Endothelial cell of umbilical vein (primary cell): ENCODE measurements around the gene CALU. TPM values are rescaled to one million over a fixed set of nuclear protein-coding genes. Genes with fewer than 3 reads are reported as not detected.

Experiments
- BruUV-seq: library from RNA; stranded (reverse); fragments of 400-500 nt; replicated peaks from 2 replicates; lab custom pipeline; 2021; lab: Mats Ljungman, UMichigan
- CTCF ChIA-PET: fragments of 300-600, 350-600 bp; sonication (Branson Sonifier 250); formaldehyde crosslinking; loops from one replicate; lab custom pipeline; 2021; ENCODE audit warnings: antibody characterized with exemption, inconsistent platforms; lab: Charles Lee
- POLR2A ChIA-PET: fragments of 300-600, 350-600 bp; sonication (Branson Sonifier 250); formaldehyde crosslinking; loops from one replicate; lab custom pipeline; 2021; ENCODE audit warnings: antibody characterized with exemption, inconsistent platforms; lab: Charles Lee
- DNase-seq: peaks from one replicate; pipeline ENCODE4 v3.0.0-alpha.2; 2011; ENCODE audit warnings: low read depth, low spot score
- FAIRE-seq: peaks from 2 replicates; lab custom pipeline; 2011; peaks lifted over from hg19 to GRCh38; lab: Jason Lieb, UNC
- H2AFZ ChIP-seq: 2 replicates; pipeline ENCODE4 v1.6.0; 2012; ENCODE audit warnings: low read depth, low read length, control low read depth, inconsistent platforms
- H3K27ac ChIP-seq: 2 replicates; pipeline ENCODE4 v1.5.1; 2011; ENCODE audit warnings: low read depth, mild to moderate bottlenecking, control low read depth, low read length, moderate library complexity; ENCODE audit not compliant: insufficient read depth
- H3K27me3 ChIP-seq, 2 experiments: 2 replicates each; pipeline versions ENCODE4 v1.6.0 to v1.6.1; 2011; ENCODE audit warnings: low read length in 2 of 2, mixed read lengths in 1 of 2; ENCODE audit not compliant: control insufficient read depth in 2 of 2, insufficient read depth in 2 of 2
- H3K36me3 ChIP-seq, 2 experiments: 2 replicates in 1 of 2; 3 replicates in 1 of 2; pipeline ENCODE4 v1.5.1; 2011; ENCODE audit warnings: low read length in 2 of 2, mild to moderate bottlenecking in 1 of 2, moderate library complexity in 1 of 2; ENCODE audit not compliant: control insufficient read depth in 2 of 2, insufficient read depth in 2 of 2; ENCODE audit errors: extremely low read depth in 1 of 2
- H3K4me1 ChIP-seq: 3 replicates; pipeline ENCODE4 v1.5.1; 2011; ENCODE audit warnings: mild to moderate bottlenecking, low read length; ENCODE audit not compliant: control insufficient read depth, insufficient read depth; ENCODE audit errors: extremely low read depth
- H3K4me2 ChIP-seq: 2 replicates; pipeline ENCODE4 v1.6.1; 2011; ENCODE audit warnings: low read length, control low read depth, mixed read lengths; ENCODE audit not compliant: insufficient read depth
- H3K4me3 ChIP-seq, 3 experiments: fragments of 200-600 bp in 1 of 3; sonication (generic), shearing (Covaris generic) in 1 of 3; replicated peaks in 1 of 3; 2 replicates each; pipeline ENCODE4 v1.5.1; 2011 to 2016; ENCODE audit warnings: control low read depth in 3 of 3, low read length in 3 of 3, mild to moderate bottlenecking in 2 of 3, inconsistent platforms in 1 of 3, low read depth in 1 of 3, moderate library complexity in 1 of 3; ENCODE audit not compliant: insufficient read depth in 1 of 3
- H3K79me2 ChIP-seq: 2 replicates; pipeline ENCODE4 v1.6.0; 2012; ENCODE audit warnings: low read length, inconsistent platforms; ENCODE audit not compliant: control insufficient read depth, insufficient read depth
- H3K9ac ChIP-seq: replicated peaks from 2 replicates; pipeline ENCODE3; 2011; ENCODE audit warnings: low read length, control low read depth; ENCODE audit not compliant: insufficient read depth; ENCODE audit errors: extremely low read depth
- H3K9me1 ChIP-seq: replicated peaks from 3 replicates; pipeline ENCODE4 v1.6.0; 2011; ENCODE audit warnings: mild to moderate bottlenecking, low read length; ENCODE audit not compliant: control insufficient read depth, insufficient read depth; ENCODE audit errors: extremely low read depth
- H3K9me3 ChIP-seq: replicated peaks from 2 replicates; pipeline ENCODE4 v1.5.1; 2012; ENCODE audit warnings: low read length, inconsistent platforms; ENCODE audit not compliant: control insufficient read depth, insufficient read depth
- H4K20me1 ChIP-seq: replicated peaks from 2 replicates; pipeline ENCODE3; 2011; ENCODE audit warnings: mild to moderate bottlenecking, low read length; ENCODE audit not compliant: control insufficient read depth, insufficient read depth; ENCODE audit errors: extremely low read depth
- CTCF ChIP-seq, 2 donors: IDR thresholded peaks; 1 replicate in 1 of 2; 2 replicates in 1 of 2; pipeline ENCODE4 v1.5.1; 2011; ENCODE audit warnings: low read length in 2 of 2, mild to moderate bottlenecking in 2 of 2, moderate library complexity in 2 of 2, control low read depth in 1 of 2, inconsistent platforms in 1 of 2, low read depth in 1 of 2; ENCODE audit not compliant: insufficient read depth in 1 of 2; ENCODE audit errors: extremely low read depth in 1 of 2
- EZH2 ChIP-seq: IDR thresholded peaks from 2 replicates; pipeline ENCODE4 v1.6.1; 2012; ENCODE audit warnings: borderline replicate concordance, low read depth, mild to moderate bottlenecking, moderate library complexity, low read length, inconsistent platforms; ENCODE audit not compliant: severe bottlenecking
- FOS ChIP-seq: IDR thresholded peaks from 2 replicates; pipeline ENCODE4 v1.6.1; 2011; ENCODE audit warnings: mild to moderate bottlenecking, low read length, moderate library complexity, borderline replicate concordance; ENCODE audit not compliant: insufficient read depth
- GATA2 ChIP-seq: IDR thresholded peaks from 2 replicates; pipeline ENCODE4 v1.7.0; 2011; ENCODE audit warnings: low read depth, mild to moderate bottlenecking, moderate library complexity, mixed read lengths, low read length; ENCODE audit not compliant: insufficient read length, insufficient read depth
- JUN ChIP-seq: IDR thresholded peaks from 2 replicates; pipeline ENCODE4 v1.6.1; 2011; ENCODE audit warnings: borderline replicate concordance, low read depth; ENCODE audit not compliant: insufficient read length, insufficient read depth
- MAX ChIP-seq: IDR thresholded peaks from 2 replicates; pipeline ENCODE4 v1.6.1; 2011; ENCODE audit not compliant: insufficient read depth, insufficient read length
- MYC ChIP-seq: IDR thresholded peaks from one replicate; pipeline ENCODE4 v1.6.1; 2011; ENCODE audit warnings: mild to moderate bottlenecking, low read depth, low read length
- POLR2A ChIP-seq: IDR thresholded peaks from 2 replicates; pipeline ENCODE4 v1.6.1; 2012; ENCODE audit warnings: low read depth, mild to moderate bottlenecking, control low read depth, low read length
- POLR2AphosphoS5 ChIP-seq: IDR thresholded peaks from 2 replicates; pipeline ENCODE4 v1.6.1; 2012; ENCODE audit warnings: low read depth, mild to moderate bottlenecking, control low read depth, low read length, moderate library complexity; ENCODE audit not compliant: insufficient read depth
- dilution Hi-C: fragments of 300-500 bp; cut with MboI; formaldehyde crosslinking; loops from one replicate; pipeline ENCODE4 v1.15.0; 2019; ENCODE audit warnings: low sequenced_read_pairs; ENCODE audit not compliant: extremely low pct_ligation_motif_present
- intact Hi-C: fragments of 100-400 bp; cut with micrococcal nuclease; formaldehyde crosslinking; loops from one replicate; pipeline ENCODE4 v1.10.0; 2022
- polyA plus RNA-seq, 4 experiments: library from polyadenylated mRNA; depleted of rRNA in 3 of 4; stranded (reverse) in 3 of 4; unstranded in 1 of 4; fragments of >200 nt; gene quantifications; 2 replicates each; pipeline versions ENCODE4 v1.2.1 to v1.2.3, GENCODE V29; 2011 to 2012; ENCODE audit warnings: missing spikeins in 1 of 4
- total RNA-seq: library from RNA; stranded (reverse); gene quantifications from 2 replicates; pipeline ENCODE4 v1.2.3, GENCODE V29; 2021

Gene CALU
- total and polyA plus RNA-seq, 2 donors (not counting 3 experiments of a cell fraction or from before 2014, with no cell fraction given), result 135 to 257 TPM

- no TSS peak for BruUV-seq
- Histone ChIP-seq H3K4me2 (no peak overlapping the region), H4K20me1 (no peaks in the 10 kb centered on the region), H3K9ac (no peak overlapping the region), H3K4me3 (no peak overlapping the region), H3K4me1 (no peaks in the 10 kb centered on the region), H3K27ac (no peak overlapping the region), H3K9me3 (no peaks in the 10 kb centered on the region), H3K36me3 (no peaks in the 10 kb centered on the region), H2AFZ (no peak overlapping the region), H3K79me2 (no peaks in the 10 kb centered on the region), H3K9me1 (no peaks in the 10 kb centered on the region), H3K27me3 (peaks cover 20% of the 10 kb centered on the region in 2 experiments)
- TF ChIP-seq EZH2, result no peak
- TF ChIP-seq JUN, result no peak
- no peak for TF ChIP-seq GATA2
- no peak for TF ChIP-seq MYC
- no peak for TF ChIP-seq POLR2AphosphoS5
- no peak for TF ChIP-seq CTCF (IDR thresholded peaks at IDR 0.05; ENCODE audit: extremely low read depth in 1 of 2, insufficient read depth in 1 of 2, low read depth in 1 of 2, low read length in 2 of 2)
- TF ChIP-seq MAX, result no peak
- TF ChIP-seq POLR2A, result no peak
- no peak for TF ChIP-seq FOS
- dilution Hi-C loops (no loop called here), intact Hi-C loops (no loop called here)
- ChIA-PET POLR2A (interaction anchor here (1.6 kb wide), 1 partner anchor 14 kb away, joined by 4 read pairs; the partner anchor contains the start of gene CALU), CTCF (interaction anchor here (1.3 to 2.3 kb wide), 5 partner anchors 10 to 159 kb away, joined by 3 to 9 read pairs (median 7); a partner anchor contains a TSS)
- FAIRE-seq, result no peak
- no peak for DNase-seq
Measured at GRCh38 chr7:128724743-128725142, 14.4 kb upstream of the CALU start.
